ENCODE results near the gene B3GNT3. TPM values are rescaled to one million over a fixed set of nuclear protein-coding genes. Genes with fewer than 3 reads are reported as not detected.

The B3GNT3 gene, protein sequence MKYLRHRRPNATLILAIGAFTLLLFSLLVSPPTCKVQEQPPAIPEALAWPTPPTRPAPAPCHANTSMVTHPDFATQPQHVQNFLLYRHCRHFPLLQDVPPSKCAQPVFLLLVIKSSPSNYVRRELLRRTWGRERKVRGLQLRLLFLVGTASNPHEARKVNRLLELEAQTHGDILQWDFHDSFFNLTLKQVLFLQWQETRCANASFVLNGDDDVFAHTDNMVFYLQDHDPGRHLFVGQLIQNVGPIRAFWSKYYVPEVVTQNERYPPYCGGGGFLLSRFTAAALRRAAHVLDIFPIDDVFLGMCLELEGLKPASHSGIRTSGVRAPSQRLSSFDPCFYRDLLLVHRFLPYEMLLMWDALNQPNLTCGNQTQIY
- not detected for polyA plus RNA-seq (2012; ENCODE audit: insufficient read depth, insufficient read length)

DNA sequence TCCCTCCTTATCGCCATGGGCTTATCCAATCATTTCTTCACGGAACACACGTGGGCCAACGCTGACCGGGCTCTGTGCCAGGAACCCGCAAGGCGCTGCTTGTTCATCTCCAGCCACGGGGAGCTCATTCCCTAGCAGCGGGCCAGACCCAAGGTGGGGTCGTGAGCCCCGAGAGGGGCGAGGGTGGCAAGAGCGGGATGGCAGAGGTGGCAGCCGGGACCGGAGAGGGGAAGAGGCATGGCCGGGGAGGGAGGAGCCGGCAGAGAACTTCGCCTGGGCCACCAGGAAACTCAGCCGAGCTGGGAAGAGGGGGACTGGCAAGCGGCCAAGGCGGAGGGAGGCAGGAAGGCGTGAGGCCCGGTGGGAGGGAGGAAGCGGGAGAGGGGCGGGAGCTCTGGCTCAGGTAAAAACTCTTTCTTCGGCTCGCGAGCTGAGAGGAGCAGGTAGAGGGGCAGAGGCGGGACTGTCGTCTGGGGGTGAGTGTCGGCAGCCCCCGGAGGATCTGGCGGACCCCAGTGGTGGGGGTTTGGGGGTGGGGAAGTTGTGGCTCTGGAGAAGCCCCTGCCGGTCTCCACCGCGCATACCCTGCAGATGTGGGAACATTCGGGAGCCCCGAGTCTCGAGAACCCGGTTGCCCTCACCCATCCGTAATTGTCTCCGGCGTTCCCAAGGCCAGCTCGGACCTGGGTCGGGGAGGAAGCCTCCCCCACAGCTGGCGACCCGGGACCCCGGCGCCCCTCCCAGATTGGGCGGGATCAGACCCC, at the start of gene B3GNT3:
Gene B3GNT3 (plus strand): TSS at position 408 of the 764 bp plus-strand sequence. CDS start 12,670 bp downstream, outside the sequence.
- no peak within 1 kb of the TSS for H3K4me3 ChIP-seq (ENCODE audit: low read length)
- no peak for DNase-seq (ENCODE audit: low read depth, low spot score)

DNA sequence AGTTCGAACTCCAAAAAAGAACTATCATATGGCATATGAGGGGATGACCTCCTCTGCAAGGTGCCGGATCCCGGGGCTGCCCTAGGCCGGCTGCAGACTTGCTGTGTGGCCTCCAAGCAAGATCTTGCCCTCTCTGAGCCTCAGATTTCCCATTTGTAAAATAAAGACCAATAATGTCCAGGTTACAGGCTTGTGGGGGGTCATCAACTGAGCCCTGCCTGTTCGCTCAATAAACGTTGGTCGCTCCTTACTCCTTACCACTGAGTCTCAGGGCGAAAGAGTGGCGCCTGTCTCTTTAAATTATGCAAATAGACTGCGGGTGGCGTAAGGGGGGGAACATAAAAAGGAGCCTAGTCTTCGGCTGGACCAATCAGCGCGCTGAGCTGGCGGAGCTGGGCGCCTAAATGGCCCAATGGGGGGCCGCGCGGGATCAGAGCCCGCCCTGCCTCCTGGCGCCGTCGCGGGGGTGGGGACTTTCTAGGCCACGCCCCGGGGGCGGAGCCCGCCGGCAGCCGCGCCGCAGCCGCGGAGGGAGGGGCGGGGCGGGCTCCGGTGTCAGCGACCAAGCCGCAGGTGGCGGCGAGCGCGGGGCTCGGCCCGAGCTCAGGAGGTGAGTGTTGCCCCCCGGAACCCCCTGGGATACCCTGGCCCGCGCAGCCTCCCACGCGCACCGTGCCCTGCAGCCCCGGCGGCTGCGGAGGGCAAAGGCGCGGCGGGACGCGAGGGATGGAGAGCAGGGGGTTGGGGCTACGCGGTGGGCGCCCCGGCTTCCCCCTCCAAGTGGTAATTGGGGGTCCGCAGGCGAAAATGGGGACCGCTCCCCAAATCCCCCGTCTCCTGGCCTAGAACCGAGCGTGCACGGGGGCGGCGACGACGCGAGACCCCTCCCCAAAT, 47.5 kb upstream of the B3GNT3 start:
- peak; percentile 95 for DNase-seq (ENCODE audit: low read depth, low spot score)
- H3K4me3 ChIP-seq (ENCODE audit: low read length) = peak overlapping the region; percentile 60

- no peak overlapping the region for H3K4me3 ChIP-seq (ENCODE audit: low read length)
Measured at GRCh38 chr19:17748884-17749638, 45.9 kb upstream of the B3GNT3 start.

GRCh38 chr19:17749912-17750317, 45.0 kb upstream of the B3GNT3 start:
- DNase-seq (ENCODE audit: low read depth, low spot score) = no peak
- peak overlapping the region; percentile 83 for H3K4me3 ChIP-seq (ENCODE audit: low read length)

More at GRCh38 chr19:17748884-17749638, 45.9 kb upstream of the B3GNT3 start:
- DNase-seq (ENCODE audit: low read depth, low spot score) = no peak

- H3K4me3 ChIP-seq (ENCODE audit: low read length) = peak within 1 kb of the TSS; percentile 83
- DNase-seq (ENCODE audit: low read depth, low spot score) = peak; percentile 84
Measured at GRCh38 chr19:17751103-17751911, 43.6 kb upstream of the B3GNT3 start, which contains the start of gene FCHO1. Gene FCHO1 (plus strand): TSS chr19:17751477. CDS start chr19:17755165, 3,688 bp downstream.

DNA sequence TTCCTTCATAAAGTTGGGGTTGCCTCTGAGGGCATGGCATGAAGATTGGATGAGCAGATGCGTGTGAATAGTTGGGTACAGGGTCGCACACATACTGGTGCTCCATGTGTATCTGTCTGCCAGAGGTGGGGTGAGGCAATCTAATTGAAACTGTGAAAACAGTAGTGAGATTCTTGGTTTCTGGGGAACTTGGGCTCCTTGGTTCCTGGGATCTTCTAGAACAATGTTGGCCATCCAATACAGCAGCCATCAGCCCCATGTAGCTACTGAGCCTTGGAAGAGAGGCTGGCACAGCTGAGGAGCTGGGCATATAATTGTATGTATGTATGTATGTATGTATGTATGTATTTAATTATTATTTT, 43.0 kb upstream of the B3GNT3 start:
- H3K4me3 ChIP-seq (ENCODE audit: low read length) = peak overlapping the region; percentile 83
- DNase-seq (ENCODE audit: low read depth, low spot score) = no peak

GRCh38 chr19:17752865-17753639, 41.9 kb upstream of the B3GNT3 start:
- DNase-seq (ENCODE audit: low read depth, low spot score) = no peak
- no peak overlapping the region for H3K4me3 ChIP-seq (ENCODE audit: low read length)

GRCh38 chr19:17753976-17754375, 41.0 kb upstream of the B3GNT3 start:
- DNase-seq (ENCODE audit: low read depth, low spot score) = no peak

DNA sequence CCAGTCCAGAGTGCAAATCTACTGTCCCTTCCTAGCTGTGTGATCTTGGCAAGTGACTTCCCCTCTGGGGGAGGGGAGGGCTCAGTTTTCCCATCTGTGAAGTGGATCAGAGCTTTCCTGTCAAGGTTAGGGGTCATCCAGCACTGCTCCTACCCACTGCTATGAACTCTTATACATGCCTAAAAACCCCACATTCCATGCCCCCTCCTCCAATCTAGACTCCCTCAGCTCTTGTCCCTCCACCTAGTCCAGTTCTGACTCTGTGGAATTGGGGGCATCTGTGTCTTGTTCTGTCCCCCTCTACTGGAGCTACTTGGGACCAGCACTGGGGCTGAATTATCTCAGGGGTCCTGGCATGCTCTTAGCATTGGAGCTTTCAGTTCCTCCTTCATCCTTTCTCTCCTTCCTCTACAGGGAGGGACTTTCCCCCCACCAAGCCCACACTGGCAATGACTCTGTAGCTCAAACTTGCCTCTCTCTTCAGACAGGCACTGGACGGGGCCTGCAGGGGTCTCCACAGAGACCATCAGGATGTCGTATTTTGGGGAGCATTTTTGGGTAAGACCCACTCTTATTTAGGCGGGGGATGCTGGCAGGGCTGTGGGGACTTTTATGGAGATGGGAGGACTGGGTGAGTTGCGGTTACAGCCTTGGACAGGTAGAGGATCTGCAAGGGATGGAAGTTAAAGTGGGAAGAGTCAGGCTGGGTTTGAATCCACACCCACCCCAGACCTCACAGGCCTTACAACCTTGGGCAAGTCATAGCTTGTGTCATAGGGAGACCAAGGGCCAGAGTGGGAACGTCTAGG, 40.1 kb upstream of the B3GNT3 start:
- DNase-seq (ENCODE audit: low read depth, low spot score) = no peak
- no peak overlapping the region for H3K4me3 ChIP-seq (ENCODE audit: low read length)

More at GRCh38 chr19:17753976-17754375, 41.0 kb upstream of the B3GNT3 start:
- H3K4me3 ChIP-seq (ENCODE audit: low read length) = no peak overlapping the region

DNA sequence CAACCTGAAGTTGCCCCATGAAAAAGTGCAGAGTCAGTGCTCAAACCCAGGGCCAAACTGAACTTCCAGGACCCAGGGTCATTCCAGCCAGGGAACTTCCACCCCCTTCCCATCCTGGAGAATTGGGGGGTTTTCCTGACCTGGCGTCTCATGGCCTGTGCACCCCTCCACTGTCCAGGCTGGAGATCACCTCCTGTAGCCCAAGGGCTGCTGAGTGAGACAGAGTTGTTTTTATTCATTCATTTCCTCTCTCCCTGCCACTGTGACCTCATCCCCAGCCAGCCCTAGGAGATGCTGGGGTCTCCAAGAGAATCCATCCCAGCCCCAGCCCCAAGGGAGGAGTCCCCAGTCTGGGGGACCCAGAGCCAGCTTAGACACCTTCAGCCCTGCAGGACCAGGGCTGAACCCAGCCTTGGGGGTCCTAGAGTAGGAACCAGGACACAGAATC, 39.5 kb upstream of the B3GNT3 start:
- no peak for DNase-seq (ENCODE audit: low read depth, low spot score)
- H3K4me3 ChIP-seq (ENCODE audit: low read length) = no peak overlapping the region

DNA sequence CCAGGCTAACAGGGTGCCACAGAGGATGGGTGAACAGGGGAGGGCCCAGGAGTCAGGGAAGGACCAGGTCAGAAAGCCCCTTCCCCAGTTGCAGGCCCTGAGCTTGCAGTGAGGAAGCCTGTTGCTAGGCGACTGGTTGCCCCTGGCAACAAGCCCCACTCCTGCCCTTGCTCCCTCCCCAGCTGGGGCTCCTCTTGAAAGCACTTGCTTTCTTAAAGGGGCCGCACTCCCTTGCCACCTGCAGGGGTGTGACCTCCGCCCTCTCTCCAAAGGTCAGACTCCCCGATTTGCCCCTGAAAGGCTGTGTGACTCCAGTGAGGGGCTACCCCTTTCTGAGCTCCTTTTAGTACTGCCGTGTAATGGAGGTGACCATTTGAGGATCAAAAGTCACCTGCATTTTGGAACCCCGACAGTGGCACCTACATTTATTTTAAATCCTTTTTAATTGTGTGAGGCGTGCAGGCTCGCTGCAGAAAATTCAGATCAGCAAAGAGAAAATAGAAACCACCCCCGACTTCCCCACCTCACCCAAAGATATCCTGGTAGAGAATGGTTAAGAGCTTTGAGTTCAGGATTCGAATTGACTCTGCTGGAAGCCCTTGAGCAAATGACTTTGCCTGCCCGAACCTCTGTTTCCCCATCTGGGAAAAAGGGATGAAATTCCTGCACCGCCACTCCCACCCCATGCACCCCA, 38.8 kb upstream of the B3GNT3 start:
- peak; percentile 78 for DNase-seq (ENCODE audit: low read depth, low spot score)
- no peak overlapping the region for H3K4me3 ChIP-seq (ENCODE audit: low read length)

- no peak overlapping the region for H3K4me3 ChIP-seq (ENCODE audit: low read length)
- no peak for DNase-seq (ENCODE audit: low read depth, low spot score)
Measured at GRCh38 chr19:17757125-17757524, 37.8 kb upstream of the B3GNT3 start.

DNA sequence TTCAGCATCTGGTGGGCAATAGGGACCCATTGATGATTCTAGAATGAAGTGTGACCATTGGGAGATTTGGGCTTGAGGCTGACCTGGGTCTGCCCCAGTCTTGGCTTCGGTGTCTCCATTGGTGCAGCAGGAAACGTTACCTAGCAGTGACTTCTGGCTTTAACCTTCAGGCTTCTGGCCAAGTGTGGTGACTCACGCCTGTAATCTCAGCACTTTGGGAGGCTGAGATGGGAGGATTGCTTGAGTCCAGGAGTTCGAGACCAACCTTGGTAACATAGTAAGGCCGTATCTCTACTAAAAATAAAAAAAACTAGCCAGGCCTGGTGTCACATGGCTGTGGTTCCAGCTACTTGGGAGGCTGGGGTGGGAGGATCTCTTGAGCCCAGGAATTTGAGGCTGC, 36.4 kb upstream of the B3GNT3 start:
- H3K4me3 ChIP-seq (ENCODE audit: low read length) = no peak overlapping the region
- no peak for DNase-seq (ENCODE audit: low read depth, low spot score)

DNA sequence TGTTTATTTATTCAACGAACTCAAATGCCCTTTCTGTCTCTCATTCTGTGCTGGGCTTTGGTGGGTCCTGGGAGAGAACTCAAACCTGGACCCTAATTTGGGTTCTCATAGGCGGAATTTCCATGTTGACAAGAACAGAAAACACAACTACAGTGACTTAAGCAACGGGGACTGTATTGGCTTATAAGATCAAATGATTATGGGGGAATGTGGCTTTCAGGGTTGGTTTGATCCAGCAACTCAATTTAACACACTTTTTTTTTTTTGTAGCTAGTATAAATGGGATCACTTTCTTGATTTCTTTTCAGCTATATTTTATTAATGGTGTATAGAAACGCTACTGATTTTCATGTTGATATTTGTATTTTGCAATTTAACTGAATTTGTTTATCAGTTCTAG, 33.8 kb upstream of the B3GNT3 start:
- H3K4me3 ChIP-seq (ENCODE audit: low read length) = no peak overlapping the region
- no peak for DNase-seq (ENCODE audit: low read depth, low spot score)

GRCh38 chr19:17762505-17763229, 32.3 kb upstream of the B3GNT3 start:
- peak; percentile 34 for DNase-seq (ENCODE audit: low read depth, low spot score)
- H3K4me3 ChIP-seq (ENCODE audit: low read length) = no peak overlapping the region
